ENCODE results near the gene RGMA. TPM values are rescaled to one million over a fixed set of nuclear protein-coding genes. Genes with fewer than 3 reads are reported as not detected.

RGMA gene
- total RNA-seq, 1 donor from 2014 or later, result 37.0 TPM

- Mint-ChIP-seq H3K27ac (peak overlapping the region; percentile 73), H3K9me3 (no peaks in the 10 kb centered on the region), H3K4me3 (no peak overlapping the region), H3K27me3 (no peaks in the 10 kb centered on the region), H3K36me3 (peaks cover 2% of the 10 kb centered on the region), H3K4me1 (ENCODE audit: unreplicated experiment) (peaks cover 22% of the 10 kb centered on the region)
- DNase-seq (ENCODE audit: extremely low spot score, unreplicated experiment), result peak; percentile 56
- no peak for TF ChIP-seq CTCF (conservative IDR thresholded peaks at IDR 0.05)
Measured at GRCh38 chr15:93029836-93030429, 59.1 kb downstream of the RGMA start.

- Mint-ChIP-seq H3K4me3 (no peak overlapping the region), H3K36me3 (peaks cover 8% of the 10 kb centered on the region), H3K4me1 (ENCODE audit: unreplicated experiment) (peaks cover 25% of the 10 kb centered on the region), H3K9me3 (no peaks in the 10 kb centered on the region), H3K27ac (peak overlapping the region; percentile 71), H3K27me3 (no peaks in the 10 kb centered on the region)
- peak; percentile 61 for DNase-seq (ENCODE audit: extremely low spot score, unreplicated experiment)
- TF ChIP-seq CTCF (conservative IDR thresholded peaks at IDR 0.05), result no peak
Measured at GRCh38 chr15:93029214-93029835, 59.7 kb downstream of the RGMA start.

GRCh38 chr15:93028632-93029213 is 60.3 kb downstream of the RGMA start:
- H3K4me3 Mint-ChIP-seq, result no peak overlapping the region
- no peak overlapping the region for H3K27ac Mint-ChIP-seq
- H3K27me3 Mint-ChIP-seq, result no peaks in the 10 kb centered on the region
- H3K9me3 Mint-ChIP-seq, result no peaks in the 10 kb centered on the region
- H3K36me3 Mint-ChIP-seq, result peaks cover 13% of the 10 kb centered on the region
- DNase-seq (ENCODE audit: extremely low spot score, unreplicated experiment), result peak; percentile 66
- no peak for TF ChIP-seq CTCF (conservative IDR thresholded peaks at IDR 0.05)
- peaks cover 25% of the 10 kb centered on the region for H3K4me1 Mint-ChIP-seq (ENCODE audit: unreplicated experiment)

- Mint-ChIP-seq H3K27ac (peak overlapping the region; percentile 34), H3K9me3 (no peaks in the 10 kb centered on the region), H3K27me3 (no peaks in the 10 kb centered on the region), H3K4me3 (no peak overlapping the region), H3K36me3 (peaks cover 17% of the 10 kb centered on the region), H3K4me1 (ENCODE audit: unreplicated experiment) (peaks cover 25% of the 10 kb centered on the region)
- TF ChIP-seq CTCF (conservative IDR thresholded peaks at IDR 0.05), result no peak
- DNase-seq (ENCODE audit: extremely low spot score, unreplicated experiment), result no peak
Measured at GRCh38 chr15:93028111-93028631, 60.8 kb downstream of the RGMA start.

- no peak for DNase-seq (ENCODE audit: extremely low spot score, unreplicated experiment)
- no peak for TF ChIP-seq CTCF (conservative IDR thresholded peaks at IDR 0.05)
- no peak overlapping the region for H3K4me3 Mint-ChIP-seq
- H3K4me1 Mint-ChIP-seq (ENCODE audit: unreplicated experiment), result peaks cover 25% of the 10 kb centered on the region
- H3K36me3 Mint-ChIP-seq, result peaks cover 24% of the 10 kb centered on the region
- no peak overlapping the region for H3K27ac Mint-ChIP-seq
- no peaks in the 10 kb centered on the region for H3K9me3 Mint-ChIP-seq
- no peaks in the 10 kb centered on the region for H3K27me3 Mint-ChIP-seq
Measured at GRCh38 chr15:93027413-93027812, 61.6 kb downstream of the RGMA start.

All from type B pancreatic cell (in vitro differentiated cells).